Suppressor macrophage treated with lipopolysaccharide for 4 hours (primary cell): ENCODE results near the gene TMCC3.
"Not testable (repeated sequence)": the region's sequence is repeated elsewhere in the genome, so short reads cannot be mapped to it uniquely, and the experiment has no call there.

Experiments used
- DNase-seq: peaks from one replicate; pipeline ENCODE4 v3.0.0-alpha.2; 2020

TMCC3 gene

DNA sequence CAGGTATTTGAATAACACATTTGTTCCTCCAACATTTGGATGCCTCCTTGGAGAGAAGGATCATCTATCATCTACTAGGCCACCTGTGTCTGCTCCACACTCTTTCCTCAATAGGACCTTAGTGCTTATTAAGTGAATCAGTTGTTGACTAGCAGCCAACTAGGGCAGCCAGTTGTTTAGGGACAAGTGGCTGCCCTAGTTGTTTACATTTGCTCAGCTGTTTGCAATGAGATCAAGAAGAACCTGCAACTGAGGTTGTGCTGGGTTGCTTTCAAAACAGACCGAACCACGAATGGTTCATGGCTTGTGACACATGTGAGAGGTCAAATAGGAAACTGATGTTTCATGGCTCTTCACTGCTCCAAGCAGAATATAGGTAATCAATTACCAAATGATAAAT lies 53.8 kb downstream of the TMCC3 start:
- no peak for DNase-seq

- DNase-seq: no peak
Measured at GRCh38 chr12:94595152-94595551, 55.2 kb downstream of the TMCC3 start.

GRCh38 chr12:94594443-94594825 lies 55.9 kb downstream of the TMCC3 start:
- no peak for DNase-seq

- DNase-seq: no peak
Measured at GRCh38 chr12:94593822-94594442, 56.4 kb downstream of the TMCC3 start.

- not testable (repeated sequence) for DNase-seq
Measured at GRCh38 chr12:94592723-94593122, 57.6 kb downstream of the TMCC3 start.

- no peak for DNase-seq
Measured at GRCh38 chr12:94592080-94592479, 58.3 kb downstream of the TMCC3 start.

DNA sequence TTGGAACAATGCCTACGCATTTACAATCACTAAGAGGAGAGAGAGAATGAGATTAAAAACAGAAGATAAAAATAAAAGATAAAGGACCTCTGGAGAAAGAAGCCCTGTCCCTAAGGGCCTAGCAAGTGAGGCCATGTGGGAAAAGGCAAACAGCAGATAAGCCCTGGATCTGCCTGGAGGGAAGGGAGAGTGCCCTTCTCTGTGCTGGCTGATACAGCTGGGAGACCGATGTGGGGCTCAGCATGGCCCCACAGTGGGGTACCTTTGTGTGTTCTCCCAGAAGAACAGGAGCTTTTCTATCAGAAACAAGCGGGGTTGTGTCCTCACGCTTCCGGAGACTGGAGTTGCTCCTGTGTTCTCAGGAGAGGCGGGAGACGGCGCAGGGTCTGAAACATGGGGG lies 59.9 kb downstream of the TMCC3 start:
- DNase-seq: no peak

DNA sequence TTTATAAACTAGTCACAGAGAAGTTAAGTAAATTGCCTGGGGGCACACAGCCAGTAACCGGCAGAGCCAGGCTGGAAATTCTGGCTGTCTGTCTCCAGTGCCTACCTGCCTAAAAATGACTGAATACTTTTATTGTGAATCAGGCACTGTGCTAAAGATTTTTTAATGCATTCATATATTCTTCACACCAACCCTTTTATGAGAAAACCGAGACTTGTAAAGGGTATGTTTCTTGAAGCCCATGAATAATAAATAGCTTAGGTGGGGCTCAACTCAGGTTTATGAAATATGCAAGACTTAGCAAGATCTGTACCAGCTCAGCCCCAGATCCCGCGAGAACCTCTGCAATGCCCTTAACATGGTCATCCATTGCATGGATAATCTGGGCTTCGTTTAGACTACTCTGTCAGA lies 60.8 kb downstream of the TMCC3 start:
- DNase-seq: no peak

DNA sequence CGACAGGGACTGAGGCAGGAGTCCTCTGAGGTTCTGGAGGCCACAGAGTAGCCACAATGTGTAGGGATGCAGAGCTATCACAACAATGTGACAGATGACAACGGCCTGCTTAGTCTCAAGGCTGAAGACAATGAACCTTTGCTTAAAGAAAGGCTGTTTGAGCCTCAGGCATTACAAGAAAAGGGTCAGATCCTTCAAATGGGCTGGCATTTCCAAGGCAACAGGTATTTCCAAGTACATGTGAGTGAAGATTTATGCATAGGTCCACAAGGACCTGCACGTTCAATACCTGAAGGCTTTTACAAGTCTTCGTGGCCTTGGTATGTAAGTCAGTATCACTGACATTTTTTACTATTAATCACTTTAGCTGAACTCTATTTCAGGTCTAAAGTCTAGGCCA lies 62.0 kb downstream of the TMCC3 start:
- no peak for DNase-seq

- no peak for DNase-seq
Measured at GRCh38 chr12:94587266-94588241, 62.8 kb downstream of the TMCC3 start.

DNA sequence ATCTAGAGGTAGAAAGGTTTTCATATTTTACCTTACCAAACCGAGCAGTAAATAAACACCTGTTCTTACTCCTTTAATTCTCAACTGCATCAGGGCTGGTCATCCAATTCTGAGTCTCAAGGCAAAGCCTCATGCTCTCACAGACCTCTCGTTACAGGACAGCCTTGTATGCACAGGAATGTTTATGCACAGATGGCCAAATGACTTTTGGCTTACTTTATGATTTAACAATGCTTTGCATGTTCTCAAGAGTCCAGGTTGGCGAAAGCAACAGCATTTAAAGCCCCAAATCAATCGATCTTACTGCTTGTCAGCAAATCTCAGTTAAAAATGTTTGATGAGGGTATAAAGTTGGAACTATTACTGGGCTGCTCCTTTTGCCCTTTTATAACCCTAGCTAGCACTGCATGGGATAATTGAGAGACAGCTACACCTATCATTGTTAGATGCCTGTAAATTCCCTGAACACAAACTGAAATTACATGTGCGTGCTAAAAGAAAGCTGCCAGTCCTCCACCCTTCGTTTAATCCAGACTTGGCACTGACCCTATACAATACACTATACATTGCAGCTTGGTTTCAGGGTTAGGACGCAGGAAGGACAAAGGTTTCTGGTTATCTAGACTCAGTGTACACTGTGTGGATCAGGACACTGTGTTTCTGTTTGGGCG lies 63.6 kb downstream of the TMCC3 start:
- DNase-seq: no peak

DNA sequence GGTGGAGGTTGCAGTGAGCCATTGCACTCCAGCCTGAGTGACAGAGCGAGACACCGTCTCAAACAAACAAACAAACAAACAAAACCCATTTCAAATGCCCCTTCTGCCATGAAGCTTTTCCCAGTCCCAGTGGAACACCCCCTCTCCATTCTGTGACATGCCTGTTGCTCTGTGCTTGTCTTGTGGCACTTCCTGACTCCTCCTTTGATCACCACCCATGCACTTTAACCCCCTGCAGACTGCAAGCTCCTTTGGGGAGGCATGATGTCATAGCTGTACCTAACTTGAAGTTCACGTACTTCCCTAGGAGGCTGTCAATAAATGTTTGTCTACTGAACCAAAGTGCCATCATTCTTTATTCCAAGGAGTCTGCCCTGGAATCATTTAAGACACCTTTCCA lies 64.7 kb downstream of the TMCC3 start:
- DNase-seq: no peak

GRCh38 chr12:94584377-94584776 lies 66.0 kb downstream of the TMCC3 start:
- no peak for DNase-seq

DNA sequence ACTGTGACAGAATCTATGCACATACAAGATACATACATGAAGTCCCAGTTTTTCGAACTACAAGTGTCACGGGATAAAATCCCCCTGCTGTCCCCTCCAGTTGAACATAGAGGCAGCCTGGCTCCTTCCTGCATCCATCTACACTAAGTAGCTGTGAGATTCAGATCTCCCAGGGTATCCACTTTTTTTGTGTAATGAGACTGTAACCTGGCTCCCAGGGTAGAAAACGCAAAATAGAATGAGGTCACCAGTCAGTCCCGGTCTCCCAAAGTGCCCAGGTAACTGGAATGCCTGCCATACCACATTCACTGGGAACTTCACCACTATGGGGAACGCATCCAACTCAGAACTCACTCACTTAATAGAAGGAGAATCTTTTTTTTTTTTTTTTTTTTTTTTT lies 67.8 kb downstream of the TMCC3 start:
- no peak for DNase-seq

- DNase-seq: no peak
Measured at GRCh38 chr12:94575645-94576403, 74.5 kb downstream of the TMCC3 start.

GRCh38 chr12:94575024-94575423 lies 75.3 kb downstream of the TMCC3 start:
- no peak for DNase-seq

GRCh38 chr12:94571556-94571955 lies 78.8 kb downstream of the TMCC3 start:
- no peak for DNase-seq

DNA sequence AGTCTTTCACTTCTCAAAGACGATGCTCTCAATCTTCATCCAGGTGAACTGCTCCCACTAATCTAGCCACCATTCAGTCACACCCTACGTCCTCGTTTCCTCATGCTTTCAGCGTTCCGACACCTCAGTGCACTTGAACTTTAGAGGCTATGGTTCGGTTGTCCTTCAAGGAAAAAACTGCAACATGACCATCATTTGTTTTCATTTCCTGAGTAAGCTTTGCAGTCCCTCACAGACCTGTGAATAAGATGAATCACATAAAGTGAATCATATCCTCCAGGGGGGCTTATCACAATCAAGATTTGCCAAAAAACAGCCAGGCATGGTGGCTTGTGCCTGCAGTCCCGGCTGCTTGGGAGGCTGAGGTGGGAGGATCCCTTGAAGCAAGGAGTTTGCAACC lies 80.2 kb downstream of the TMCC3 start:
- DNase-seq: no peak

DNA sequence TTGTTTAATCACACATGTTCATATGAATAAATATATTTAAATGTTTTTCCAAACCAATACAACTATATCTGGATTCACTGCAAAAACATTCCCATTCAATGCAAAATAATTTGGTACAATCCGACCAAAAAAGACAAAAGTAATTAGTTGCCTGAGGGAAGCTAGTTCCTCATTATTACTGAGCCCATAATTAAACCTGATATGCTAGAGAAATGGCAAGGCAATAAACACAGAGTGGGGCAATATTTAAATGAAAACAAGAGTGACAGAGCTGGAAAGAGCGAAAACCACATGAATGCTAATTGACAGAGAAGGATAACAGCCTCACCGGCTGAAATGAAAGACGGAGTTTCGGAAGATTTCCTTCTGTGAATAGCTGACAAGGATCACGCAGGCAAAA lies 82.6 kb downstream of the TMCC3 start:
- DNase-seq: no peak

DNA sequence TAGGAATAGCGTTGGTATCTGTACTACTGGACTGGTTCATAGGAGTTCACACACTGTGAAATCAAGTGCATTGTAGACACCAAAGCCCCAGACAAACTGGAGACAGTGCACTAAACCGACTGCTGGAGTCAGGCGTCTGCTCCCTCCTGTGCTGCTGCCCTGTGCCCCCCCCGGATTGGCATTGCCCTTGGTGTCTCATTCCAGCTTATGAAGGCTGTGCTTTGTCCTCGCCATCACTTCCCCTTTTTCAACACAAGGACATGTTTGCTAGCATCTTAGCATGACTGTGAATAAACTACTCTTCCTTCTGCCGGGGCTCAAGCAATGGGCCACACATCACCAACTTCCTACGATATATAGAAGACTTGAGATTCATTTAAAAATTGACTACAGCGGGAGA lies 84.0 kb downstream of the TMCC3 start:
- DNase-seq: peak; percentile 24

GRCh38 chr12:94565683-94566082 lies 84.7 kb downstream of the TMCC3 start:
- no peak for DNase-seq

DNA sequence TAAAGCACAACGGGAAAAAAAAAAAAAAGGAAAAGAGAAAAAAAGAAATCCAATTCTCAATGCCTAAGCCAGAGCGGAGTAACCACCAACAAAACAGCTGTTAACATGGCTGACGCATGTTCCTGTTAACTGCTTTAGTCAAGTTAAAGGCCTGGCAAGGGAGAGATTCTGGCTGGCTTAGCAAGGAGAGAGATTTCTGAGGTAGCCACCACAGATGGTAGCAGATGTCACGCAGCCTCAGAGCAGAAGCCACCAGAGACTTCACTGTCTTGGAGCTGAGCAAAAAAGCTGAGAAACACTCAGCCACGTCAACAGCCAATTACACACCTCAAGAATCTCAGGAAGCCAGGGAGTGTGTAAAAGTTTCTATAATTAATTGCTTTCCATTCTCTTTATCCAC lies 87.1 kb downstream of the TMCC3 start:
- DNase-seq: no peak

DNA sequence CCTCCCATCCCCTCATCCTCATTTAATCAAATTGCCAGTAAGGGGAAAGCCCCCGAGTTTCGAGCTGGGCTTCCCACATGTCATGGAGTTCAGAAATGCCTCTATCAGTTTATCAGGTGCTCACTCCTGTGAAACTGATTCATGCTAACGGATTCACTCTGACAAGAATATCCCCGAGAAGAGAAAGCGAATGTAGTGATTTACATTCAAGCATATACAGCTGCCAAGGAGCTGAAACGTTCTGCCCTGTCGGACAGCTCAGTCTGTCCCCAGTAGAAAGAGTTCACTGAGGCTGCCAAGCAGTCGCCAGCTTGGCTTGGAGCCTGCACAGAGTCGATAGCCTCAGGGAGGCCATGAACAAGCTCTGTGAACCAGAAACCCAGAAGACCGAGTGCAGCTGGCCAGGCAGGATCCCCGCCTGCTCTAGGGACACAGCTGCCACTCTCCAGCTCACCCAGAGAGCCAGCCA lies 88.4 kb downstream of the TMCC3 start:
- no peak for DNase-seq
